ENCODE measurements around the gene KRTAP10-1.

- TF ChIP-seq CTCF (IDR thresholded peaks at IDR 0.05; ENCODE audit: insufficient read depth, low read length, poor library complexity, severe bottlenecking) = no peak
- no peak for TF ChIP-seq EZH2phosphoT487 (conservative IDR thresholded peaks at IDR 0.05; ENCODE audit: low read length)
Measured at GRCh38 chr21:44548381-44548780, 8.4 kb upstream of the KRTAP10-1 start.

Measured in SU-DHL-6 (cell line).